H9 (cell line): ENCODE data around the gene KMT2D. TPM values are rescaled to one million over a fixed set of nuclear protein-coding genes. Genes with fewer than 3 reads are reported as not detected.

Experiments
- DNase-seq: peaks from one replicate; pipeline ENCODE4 v3.0.0-alpha.2; 2017
- H2AFZ ChIP-seq: one replicate; pipeline ENCODE4 v1.6.1; 2013; ENCODE audit warnings: mild to moderate bottlenecking, low read length, control low read depth, moderate library complexity
- H2AK5ac ChIP-seq: 2 replicates; pipeline ENCODE4 v1.6.1; 2013; ENCODE audit warnings: low read length, control low read depth, mixed read lengths; ENCODE audit not compliant: insufficient read length
- H2BK120ac ChIP-seq: one replicate; pipeline ENCODE4 v1.6.1; 2013; ENCODE audit warnings: low read depth, mild to moderate bottlenecking, low read length, control low read depth, inconsistent platforms; ENCODE audit not compliant: poor library complexity, severe bottlenecking
- H2BK12ac ChIP-seq: 2 replicates; pipeline ENCODE4 v1.6.1; 2013; ENCODE audit warnings: low read length, control low read depth, mixed read lengths, low read depth; ENCODE audit not compliant: insufficient read length
- H2BK15ac ChIP-seq: 2 replicates; pipeline ENCODE4 v1.6.1; 2013; ENCODE audit warnings: low read depth, low read length, control low read depth
- H2BK20ac ChIP-seq: one replicate; pipeline ENCODE4 v1.6.1; 2013; ENCODE audit warnings: low read depth, mild to moderate bottlenecking, low read length, control low read depth, inconsistent platforms; ENCODE audit not compliant: poor library complexity, severe bottlenecking
- H2BK5ac ChIP-seq: 2 replicates; pipeline ENCODE4 v1.6.1; 2013; ENCODE audit warnings: low read length, control low read depth, mixed read lengths; ENCODE audit not compliant: insufficient read length
- H3K14ac ChIP-seq: 2 replicates; pipeline ENCODE4 v1.6.1; 2013; ENCODE audit warnings: low read length, control low read depth; ENCODE audit not compliant: insufficient read depth
- H3K18ac ChIP-seq: 2 replicates; pipeline ENCODE4 v1.6.1; 2013; ENCODE audit warnings: low read depth, mild to moderate bottlenecking, mixed read lengths, low read length, control low read depth; ENCODE audit not compliant: insufficient read length
- H3K23ac ChIP-seq: 2 replicates; pipeline ENCODE4 v1.6.1; 2013; ENCODE audit warnings: low read length, control low read depth, mixed read lengths, low read depth; ENCODE audit not compliant: insufficient read length
- H3K23me2 ChIP-seq: 2 replicates; pipeline ENCODE4 v1.6.1; 2013; ENCODE audit warnings: low read depth, mild to moderate bottlenecking, mixed read lengths, low read length, control low read depth; ENCODE audit not compliant: insufficient read length, poor library complexity, severe bottlenecking
- H3K27ac ChIP-seq: 2 replicates; pipeline ENCODE4 v1.5.1; 2013; ENCODE audit warnings: low read length, control low read depth, mixed read lengths, low read depth; ENCODE audit not compliant: insufficient read length
- H3K27me3 ChIP-seq: 2 replicates; pipeline ENCODE4 v1.6.1; 2013; ENCODE audit warnings: low read length, control low read depth, inconsistent platforms; ENCODE audit not compliant: insufficient read depth
- H3K4ac ChIP-seq: 2 replicates; pipeline ENCODE4 v1.6.1; 2013; ENCODE audit warnings: low read depth, mild to moderate bottlenecking, control low read depth, inconsistent platforms, low read length, moderate library complexity
- H3K4me1 ChIP-seq: 2 replicates; pipeline ENCODE4 v1.6.1; 2013; ENCODE audit warnings: low read length, control low read depth, inconsistent platforms; ENCODE audit not compliant: insufficient read depth
- H3K4me2 ChIP-seq: 2 replicates; pipeline ENCODE4 v1.6.1; 2013; ENCODE audit warnings: low read length, control low read depth, mixed read lengths; ENCODE audit not compliant: insufficient read length, insufficient read depth
- H3K56ac ChIP-seq: 2 replicates; pipeline ENCODE4 v1.6.1; 2013; ENCODE audit warnings: low read depth, mild to moderate bottlenecking, mixed read lengths, low read length, control low read depth; ENCODE audit not compliant: insufficient read length
- H3K79me1 ChIP-seq: 2 replicates; pipeline ENCODE4 v1.6.1; 2013; ENCODE audit warnings: low read depth, mild to moderate bottlenecking, moderate library complexity, low read length, control low read depth, inconsistent platforms; ENCODE audit not compliant: insufficient read depth, poor library complexity, severe bottlenecking
- H3K79me2 ChIP-seq: 2 replicates; pipeline ENCODE4 v1.6.1; 2013; ENCODE audit warnings: low read length, control low read depth, inconsistent platforms; ENCODE audit not compliant: insufficient read depth
- H3K9ac ChIP-seq: 2 replicates; pipeline ENCODE4 v1.6.1; 2013; ENCODE audit warnings: low read length, control low read depth, mixed read lengths; ENCODE audit not compliant: insufficient read length; ENCODE audit errors: extremely low read depth
- H3K9me3 ChIP-seq: one replicate; pipeline ENCODE4 v1.6.1; 2013; ENCODE audit warnings: low read depth, low read length, inconsistent platforms; ENCODE audit not compliant: control insufficient read depth
- H3T11ph ChIP-seq: one replicate; pipeline ENCODE4 v1.6.1; 2013; ENCODE audit warnings: mild to moderate bottlenecking, low read length, control low read depth, inconsistent platforms
- H4K20me1 ChIP-seq: one replicate; pipeline ENCODE4 v1.6.1; 2013; ENCODE audit not compliant: control insufficient read depth, insufficient read length, insufficient read depth
- H4K5ac ChIP-seq: 2 replicates; pipeline ENCODE4 v1.6.1; 2013; ENCODE audit warnings: low read depth, mild to moderate bottlenecking, mixed read lengths, low read length, control low read depth; ENCODE audit not compliant: insufficient read length
- H4K8ac ChIP-seq: replicated peaks from 2 replicates; pipeline ENCODE4 v1.6.1; 2013; ENCODE audit warnings: low read length, control low read depth, mixed read lengths, low read depth; ENCODE audit not compliant: insufficient read length
- H4K91ac ChIP-seq: 2 replicates; pipeline ENCODE4 v1.6.1; 2013; ENCODE audit warnings: low read depth, mild to moderate bottlenecking, moderate library complexity, mixed read lengths, low read length, control low read depth; ENCODE audit not compliant: insufficient read length
- H3K27ac Mint-ChIP-seq, 3 experiments: 2 replicates in 2 of 3; 3 replicates in 1 of 3; pipeline ENCODE4 v1.8.0; 2020 to 2021; ENCODE audit warnings: mixed read lengths in 3 of 3, mild to moderate bottlenecking in 1 of 3, moderate library complexity in 1 of 3
- H3K27me3 Mint-ChIP-seq: 2 replicates; pipeline ENCODE4 v1.8.0; 2021; ENCODE audit warnings: low read depth, mild to moderate bottlenecking, moderate library complexity, mixed read lengths
- H3K36me3 Mint-ChIP-seq, 3 experiments: 2 replicates in 2 of 3; 3 replicates in 1 of 3; pipeline ENCODE4 v1.8.0; 2020 to 2021; ENCODE audit warnings: low read depth in 3 of 3, mixed read lengths in 3 of 3; ENCODE audit not compliant: insufficient read depth in 1 of 3
- H3K4me1 Mint-ChIP-seq, 2 experiments: 2 replicates each; pipeline ENCODE4 v1.8.0; 2020; ENCODE audit warnings: mixed read lengths in 2 of 2
- H3K4me3 Mint-ChIP-seq, 2 experiments: 2 replicates in 1 of 2; 3 replicates in 1 of 2; pipeline ENCODE4 v1.8.0; 2020 to 2021; ENCODE audit warnings: mild to moderate bottlenecking in 2 of 2, mixed read lengths in 2 of 2, moderate library complexity in 1 of 2
- H3K9me3 Mint-ChIP-seq, 2 experiments: 2 replicates in 1 of 2; 3 replicates in 1 of 2; pipeline ENCODE4 v1.8.0; 2020; ENCODE audit warnings: mild to moderate bottlenecking in 2 of 2, mixed read lengths in 2 of 2, moderate library complexity in 1 of 2
- whole genome bisulfite sequencing: extraction: QIAGEN DNeasy Blood & Tissue Kit; methylation state at CpG from one replicate; pipeline ENCODE4 v1.1.7; 2013; ENCODE audit warnings: missing lambda C conversion rate, low lambda C conversion rate, mixed read lengths; ENCODE audit not compliant: insufficient read length; ENCODE audit errors: extremely low coverage; 5-methylcytosine and 5-hydroxymethylcytosine counted together
- total RNA-seq: library from RNA; stranded (reverse); gene quantifications from 2 replicates; pipeline ENCODE4 v1.2.1, GENCODE V29; 2021
- TF ChIP-seq, protein P1 (sequence below): fragments of 200-600 bp; sonication (generic); conservative IDR thresholded peaks from 3 replicates; pipeline ENCODE4 v1.8.0; 2021; ENCODE audit warnings: antibody characterized with exemption, mild to moderate bottlenecking

Gene KMT2D
- total RNA-seq, 1 experiment from 2014 or later = 93.7 TPM

DNA sequence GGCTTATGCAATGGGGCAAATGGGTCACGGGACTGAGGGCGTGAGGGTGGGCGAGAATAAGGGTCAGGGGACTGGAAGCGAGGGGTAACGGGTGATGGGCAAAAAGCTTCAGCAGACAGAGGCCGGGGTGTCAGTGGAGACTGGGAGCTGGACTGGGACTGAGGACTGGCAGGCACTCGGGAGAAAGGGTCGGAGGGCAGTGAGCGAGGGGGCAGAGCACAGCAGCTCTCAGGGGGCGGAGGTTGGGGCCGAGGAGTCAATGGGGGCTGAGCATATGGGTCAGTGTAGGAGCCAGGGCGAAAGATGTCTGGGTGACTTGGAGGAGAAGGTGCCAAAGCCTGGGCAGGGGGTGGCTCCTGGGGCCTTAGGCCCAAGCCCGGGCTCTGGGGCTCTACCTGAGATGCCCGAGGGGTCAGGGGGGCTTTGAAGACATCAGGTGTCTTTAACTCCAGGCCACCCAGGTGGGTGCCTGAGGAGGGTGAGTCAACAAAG, 20.2 kb downstream of the KMT2D start:
- Histone ChIP-seq H2BK20ac (no peak overlapping the region), H2BK15ac (no peak overlapping the region), H3K23ac (no peak overlapping the region), H3K18ac (no peak overlapping the region), H3K9me3 (no peaks in the 10 kb centered on the region), H3K4ac (no peak overlapping the region), H3K9ac (no peak overlapping the region), H3K23me2 (no peaks in the 10 kb centered on the region), H3K56ac (no peak overlapping the region), H3K4me1 (no peaks in the 10 kb centered on the region), H3K27me3 (no peaks in the 10 kb centered on the region), H3K79me2 (no peaks in the 10 kb centered on the region), H2AK5ac (no peak overlapping the region), H3T11ph (no peak overlapping the region), H4K91ac (no peak overlapping the region), H3K27ac (no peak overlapping the region), H2BK12ac (no peak overlapping the region), H2AFZ (no peak overlapping the region), H3K14ac (no peak overlapping the region), H2BK5ac (no peak overlapping the region), H2BK120ac (no peak overlapping the region), H3K79me1 (no peaks in the 10 kb centered on the region), H4K8ac (no peak overlapping the region), H4K20me1 (no peaks in the 10 kb centered on the region), H3K4me2 (no peak overlapping the region), H4K5ac (no peak overlapping the region)
- H3K36me3 Mint-ChIP-seq = peaks cover 51 to 98% (median 89%) of the 10 kb centered on the region in 3 experiments
- no peak overlapping the region for H3K27ac Mint-ChIP-seq
- H3K27me3 Mint-ChIP-seq = no peaks in the 10 kb centered on the region
- no CpG with 5 or more reads among the region's 14 CpGs for WGBS
- H3K4me3 Mint-ChIP-seq = no peak overlapping the region
- no peak for DNase-seq
- H3K4me1 Mint-ChIP-seq = no peaks in the 10 kb centered on the region
- TF ChIP-seq, protein P1, sequence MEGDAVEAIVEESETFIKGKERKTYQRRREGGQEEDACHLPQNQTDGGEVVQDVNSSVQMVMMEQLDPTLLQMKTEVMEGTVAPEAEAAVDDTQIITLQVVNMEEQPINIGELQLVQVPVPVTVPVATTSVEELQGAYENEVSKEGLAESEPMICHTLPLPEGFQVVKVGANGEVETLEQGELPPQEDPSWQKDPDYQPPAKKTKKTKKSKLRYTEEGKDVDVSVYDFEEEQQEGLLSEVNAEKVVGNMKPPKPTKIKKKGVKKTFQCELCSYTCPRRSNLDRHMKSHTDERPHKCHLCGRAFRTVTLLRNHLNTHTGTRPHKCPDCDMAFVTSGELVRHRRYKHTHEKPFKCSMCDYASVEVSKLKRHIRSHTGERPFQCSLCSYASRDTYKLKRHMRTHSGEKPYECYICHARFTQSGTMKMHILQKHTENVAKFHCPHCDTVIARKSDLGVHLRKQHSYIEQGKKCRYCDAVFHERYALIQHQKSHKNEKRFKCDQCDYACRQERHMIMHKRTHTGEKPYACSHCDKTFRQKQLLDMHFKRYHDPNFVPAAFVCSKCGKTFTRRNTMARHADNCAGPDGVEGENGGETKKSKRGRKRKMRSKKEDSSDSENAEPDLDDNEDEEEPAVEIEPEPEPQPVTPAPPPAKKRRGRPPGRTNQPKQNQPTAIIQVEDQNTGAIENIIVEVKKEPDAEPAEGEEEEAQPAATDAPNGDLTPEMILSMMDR = no peak
- H3K9me3 Mint-ChIP-seq = no peaks in the 10 kb centered on the region
